K562 (cell line): ENCODE results near the gene LDAF1. TPM values are rescaled to one million over a fixed set of nuclear protein-coding genes. Genes with fewer than 3 reads are reported as not detected.

Experiments
- BHLHE40 ChIP-seq: IDR thresholded peaks from 2 replicates; pipeline ENCODE4 v1.6.1; 2011; ENCODE audit warnings: low read length, improper control_type of control experiment
- CCAR2 ChIP-seq: fragments of 200-400 bp; formaldehyde crosslinking; IDR thresholded peaks from 2 replicates; pipeline ENCODE4 v1.6.1; 2017; ENCODE audit warnings: mild to moderate bottlenecking, low read depth, low read length
- CEBPB ChIP-seq: fragments of 450-650 bp; IDR thresholded peaks from 2 replicates; pipeline ENCODE4 v1.6.1; 2016; ENCODE audit warnings: missing genetic modification characterization, missing compliant biosample characterization
- CEBPG ChIP-seq, 3 experiments: fragments of 200-800 bp in 1 of 3; sonication (Bioruptor generic) in 1 of 3; sonication (generic) in 1 of 3; formaldehyde crosslinking in 1 of 3; IDR thresholded peaks in 2 of 3; conservative IDR thresholded peaks in 1 of 3; 2 replicates each; pipeline versions ENCODE4 v1.6.1 to v1.8.0; 2016 to 2022; ENCODE audit warnings: missing compliant biosample characterization in 2 of 3, missing genetic modification characterization in 2 of 3, mild to moderate bottlenecking in 1 of 3, missing genetic modification reagents in 1 of 3
- CTBP1 ChIP-seq: fragments of 450-650 bp; IDR thresholded peaks from 2 replicates; pipeline ENCODE4 v1.6.1; 2016; ENCODE audit warnings: borderline replicate concordance
- DMBX1 ChIP-seq: fragments of 250-450 bp; sonication (Bioruptor Pico); IDR thresholded peaks from 2 replicates; pipeline ENCODE4 v1.8.0; 2022; ENCODE audit warnings: inconsistent platforms, mild to moderate bottlenecking, moderate library complexity, borderline replicate concordance
- ELF4 ChIP-seq: fragments of 450-650 bp; formaldehyde crosslinking; IDR thresholded peaks from 2 replicates; pipeline ENCODE4 v1.4.0; 2022; ENCODE audit warnings: missing genetic modification characterization
- FOXP4 ChIP-seq: sonication (generic); formaldehyde crosslinking; IDR thresholded peaks from 2 replicates; pipeline ENCODE4 v1.8.0; 2022; ENCODE audit warnings: mild to moderate bottlenecking, missing genetic modification reagents, borderline replicate concordance
- HBP1 ChIP-seq: fragments of 450-650 bp; formaldehyde crosslinking; IDR thresholded peaks from 2 replicates; pipeline ENCODE4 v1.4.0; 2022; ENCODE audit warnings: missing genetic modification characterization
- JUN ChIP-seq, 2 experiments: sonication (generic) in 1 of 2; formaldehyde crosslinking in 1 of 2; IDR thresholded peaks; 2 replicates each; pipeline versions ENCODE4 v1.6.1 to v1.8.0; 2012 to 2022; ENCODE audit warnings: borderline replicate concordance in 2 of 2, mild to moderate bottlenecking in 2 of 2, improper control_type of control experiment in 1 of 2, low read depth in 1 of 2, low read length in 1 of 2, missing genetic modification reagents in 1 of 2
- KLF13 ChIP-seq: fragments of 450-650 bp; IDR thresholded peaks from 2 replicates; pipeline ENCODE4 v1.6.1; 2016; ENCODE audit warnings: missing genetic modification characterization, low read depth, mild to moderate bottlenecking, missing compliant biosample characterization, moderate library complexity, borderline replicate concordance
- MEIS2 ChIP-seq: fragments of 450-650 bp; IDR thresholded peaks from 2 replicates; pipeline ENCODE4 v1.6.1; 2014; ENCODE audit warnings: mild to moderate bottlenecking; ENCODE audit not compliant: partially characterized antibody
- NR1H2 ChIP-seq: sonication (generic); formaldehyde crosslinking; IDR thresholded peaks from 2 replicates; pipeline ENCODE4 v1.4.0; 2020; ENCODE audit warnings: mild to moderate bottlenecking, missing genetic modification reagents
- NR4A1 ChIP-seq, 2 experiments: fragments of 250-450 bp in 1 of 2; fragments of 450-650 bp in 1 of 2; sonication (Bioruptor Pico) in 1 of 2; IDR thresholded peaks; 2 replicates each; pipeline versions ENCODE4 v1.4.0 to v1.6.1; 2016 to 2020; ENCODE audit warnings: mild to moderate bottlenecking in 2 of 2, missing compliant biosample characterization in 1 of 2, missing genetic modification characterization in 1 of 2, moderate library complexity in 1 of 2
- PCBP2 ChIP-seq: fragments of 200-400 bp; formaldehyde crosslinking; IDR thresholded peaks from 2 replicates; pipeline ENCODE4 v1.6.1; 2018; ENCODE audit warnings: low read length, low read depth, mild to moderate bottlenecking, moderate library complexity; ENCODE audit not compliant: poor library complexity, severe bottlenecking
- SMAD4 ChIP-seq: fragments of 250-450 bp; sonication (Bioruptor Pico); conservative IDR thresholded peaks from 2 replicates; pipeline ENCODE4 v1.8.0; 2021; ENCODE audit warnings: inconsistent platforms, mild to moderate bottlenecking, moderate library complexity
- SNRNP70 ChIP-seq: fragments of 200-400 bp; formaldehyde crosslinking; optimal IDR thresholded peaks from 2 replicates; pipeline ENCODE3; 2017; ENCODE audit warnings: low read depth, low read length
- SRSF1 ChIP-seq: fragments of 200-400 bp; formaldehyde crosslinking; IDR thresholded peaks from 2 replicates; pipeline ENCODE4 v1.6.1; 2017; ENCODE audit warnings: mild to moderate bottlenecking, low read depth, low read length, moderate library complexity
- TEAD1 ChIP-seq, 2 experiments: fragments of 450-650 bp in 1 of 2; sonication (generic) in 1 of 2; formaldehyde crosslinking; IDR thresholded peaks; 2 replicates each; pipeline versions ENCODE4 v1.4.0 to v1.8.0; 2020 to 2022; ENCODE audit warnings: mild to moderate bottlenecking in 2 of 2, missing genetic modification reagents in 1 of 2
- TFAM ChIP-seq: fragments of 250-450 bp; sonication (Bioruptor Pico); conservative IDR thresholded peaks from 2 replicates; pipeline ENCODE4 v1.5.0; 2021; ENCODE audit warnings: mild to moderate bottlenecking, moderate library complexity
- ZKSCAN8 ChIP-seq: fragments of 200-800 bp; sonication (Bioruptor generic); IDR thresholded peaks from 2 replicates; pipeline ENCODE4 v1.6.1; 2016; ENCODE audit warnings: missing genetic modification characterization, missing compliant biosample characterization
- ZNF436 ChIP-seq: fragments of 250-450, 450-650 bp; sonication (Bioruptor Pico); formaldehyde crosslinking; IDR thresholded peaks from 2 replicates; pipeline ENCODE4 v1.7.0; 2020; ENCODE audit warnings: mild to moderate bottlenecking
- ZNF57 ChIP-seq: fragments of 450-650 bp; formaldehyde crosslinking; IDR thresholded peaks from 2 replicates; pipeline ENCODE4 v1.4.0; 2020; ENCODE audit warnings: mild to moderate bottlenecking, moderate library complexity
- ZNF586 ChIP-seq: fragments of 450-650 bp; formaldehyde crosslinking; conservative IDR thresholded peaks from 2 replicates; pipeline ENCODE4 v1.4.0; 2020; ENCODE audit warnings: mild to moderate bottlenecking, moderate library complexity
- ZNF589 ChIP-seq: fragments of 200-800 bp; sonication (Bioruptor generic); IDR thresholded peaks from 2 replicates; pipeline ENCODE4 v1.6.1; 2016; ENCODE audit warnings: low read depth, missing genetic modification characterization, missing compliant biosample characterization
- polyA plus RNA-seq, 8 experiments: library from polyadenylated mRNA; depleted of rRNA in 4 of 8; stranded (reverse) in 5 of 8; unstranded in 3 of 8; fragments of >200 nt; fragmentation: Nextera tagmentation in 2 of 8; fragmentation: Illumina TruSeq in 1 of 8; extraction: Ambion mirVana in 2 of 8; extraction: Trizol in 1 of 8; gene quantifications; 2 replicates each; pipeline versions ENCODE4 v1.2.1 to v1.2.3, GENCODE V29; 2011 to 2014; ENCODE audit warnings: inconsistent platforms in 1 of 8, missing spikeins in 1 of 8
- total RNA-seq, 7 experiments: library from RNA; depleted of rRNA in 6 of 7; stranded (reverse); fragments of >200 nt in 6 of 7; fragmentation: Illumina TruSeq in 2 of 7; extraction: Trizol in 2 of 7; gene quantifications; 2 replicates each; pipeline versions ENCODE4 v1.2.1 to v1.2.3, GENCODE V29; 2011 to 2021; ENCODE audit warnings: low replicate concordance in 1 of 7

The LDAF1 gene
- total and polyA plus RNA-seq, 9 of the 15 experiments (the other 6 are each of a cell fraction or from before 2014, with no cell fraction given): 7.0 to 20.1 (median 12.5) TPM

GRCh38 chr16:21203155-21203797, 44.8 kb downstream of the LDAF1 start (continued):
- TF ChIP-seq ZNF589 (CRISPR knock-in tag): no peak
- no peak for TF ChIP-seq SNRNP70
- peak; percentile 58 for TF ChIP-seq CEBPB (tag)
- TF ChIP-seq ZNF57 (CRISPR knock-in tag): no peak
- no peak for TF ChIP-seq NR1H2
- TF ChIP-seq TFAM (CRISPR knock-in tag): no peak
- no peak for TF ChIP-seq ZNF436 (CRISPR knock-in tag)
- TF ChIP-seq FOXP4 (CRISPR knock-in tag): no peak
- 0 out of 4 replicates have a peak, but pooled peaks of 1 of the 2 experiments have one; percentile 27 for TF ChIP-seq TEAD1 (CRISPR knock-in tag; IDR thresholded peaks at IDR 0.05)
- TF ChIP-seq CTBP1: peak; percentile 50; the same call in 1 of the 2 replicates
- TF ChIP-seq DMBX1 (CRISPR knock-in tag): no peak
- no peak for TF ChIP-seq NR4A1 (CRISPR knock-in tag; IDR thresholded peaks at IDR 0.05)
- no peak for TF ChIP-seq NR4A1 (tag; IDR thresholded peaks at IDR 0.05)
- TF ChIP-seq ZKSCAN8 (CRISPR knock-in tag): no peak
- no peak for TF ChIP-seq JUN (IDR thresholded peaks at IDR 0.05; ENCODE audit: borderline replicate concordance, low read depth, low read length)
- TF ChIP-seq JUN (CRISPR knock-in tag; IDR thresholded peaks at IDR 0.05; ENCODE audit: borderline replicate concordance): no peak
- TF ChIP-seq HBP1: no peak
- no peak for TF ChIP-seq CEBPG (CRISPR knock-in tag; IDR thresholded peaks at IDR 0.05)
- peak; percentile 72 to 83; a peak in 3 of 4 replicates for TF ChIP-seq CEBPG (tag; conservative IDR thresholded peaks at IDR 0.05 in 1 of 2, IDR thresholded peaks at IDR 0.05 in 1 of 2)
- TF ChIP-seq CCAR2: no peak
- TF ChIP-seq SMAD4 (CRISPR knock-in tag): 0 out of 2 replicates have a peak, but pooled peaks have one; percentile 15
- TF ChIP-seq SRSF1: no peak
- TF ChIP-seq PCBP2: no peak
- TF ChIP-seq ELF4 (CRISPR knock-in tag): no peak
- no peak for TF ChIP-seq BHLHE40
- peak; percentile 85 for TF ChIP-seq MEIS2
- TF ChIP-seq KLF13: no peak
- TF ChIP-seq ZNF586 (CRISPR knock-in tag): no peak
